ENCODE measurements around the gene STAT2.

DNA sequence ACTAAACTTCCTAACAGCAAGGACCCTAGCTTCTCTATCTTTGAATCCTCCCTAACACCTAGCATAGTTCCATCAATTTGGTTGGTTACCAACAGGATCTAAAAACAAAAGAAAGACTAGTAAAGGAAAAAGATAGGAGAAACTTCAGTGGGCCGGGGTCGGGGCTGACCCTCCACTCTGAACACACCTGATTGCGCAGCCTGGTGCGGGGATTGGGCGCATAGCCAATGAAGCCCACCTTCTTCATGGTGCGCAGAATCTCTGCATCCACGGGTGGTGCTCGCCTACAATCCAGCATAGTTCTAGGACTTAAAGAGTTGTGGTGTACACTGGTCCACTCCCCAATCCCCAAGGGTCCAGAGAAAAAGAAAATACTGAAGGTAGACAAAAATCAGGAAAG lies 33.8 kb downstream of the STAT2 start:
- TF ChIP-seq POLR2A (IDR thresholded peaks at IDR 0.05) (no peak), POLR2AphosphoS5 (IDR thresholded peaks at IDR 0.05) (no peak)
- TF ChIP-seq, protein P1, sequence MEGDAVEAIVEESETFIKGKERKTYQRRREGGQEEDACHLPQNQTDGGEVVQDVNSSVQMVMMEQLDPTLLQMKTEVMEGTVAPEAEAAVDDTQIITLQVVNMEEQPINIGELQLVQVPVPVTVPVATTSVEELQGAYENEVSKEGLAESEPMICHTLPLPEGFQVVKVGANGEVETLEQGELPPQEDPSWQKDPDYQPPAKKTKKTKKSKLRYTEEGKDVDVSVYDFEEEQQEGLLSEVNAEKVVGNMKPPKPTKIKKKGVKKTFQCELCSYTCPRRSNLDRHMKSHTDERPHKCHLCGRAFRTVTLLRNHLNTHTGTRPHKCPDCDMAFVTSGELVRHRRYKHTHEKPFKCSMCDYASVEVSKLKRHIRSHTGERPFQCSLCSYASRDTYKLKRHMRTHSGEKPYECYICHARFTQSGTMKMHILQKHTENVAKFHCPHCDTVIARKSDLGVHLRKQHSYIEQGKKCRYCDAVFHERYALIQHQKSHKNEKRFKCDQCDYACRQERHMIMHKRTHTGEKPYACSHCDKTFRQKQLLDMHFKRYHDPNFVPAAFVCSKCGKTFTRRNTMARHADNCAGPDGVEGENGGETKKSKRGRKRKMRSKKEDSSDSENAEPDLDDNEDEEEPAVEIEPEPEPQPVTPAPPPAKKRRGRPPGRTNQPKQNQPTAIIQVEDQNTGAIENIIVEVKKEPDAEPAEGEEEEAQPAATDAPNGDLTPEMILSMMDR (IDR thresholded peaks at IDR 0.05), result no peak
